SK-N-SH treated with all-trans-retinoic acid at 6 μM for 48 hours (cell line): ENCODE data around the gene CADM1.

Experiments used
- ATAC-seq: fragments of 200-7000 bp; cut with Tn5 transposase; 3 replicates; pipeline ENCODE4 v1.9.1; 2020; ENCODE audit warnings: mild to moderate bottlenecking, moderate library complexity
- ARNTL ChIP-seq: fragments of 450-650 bp; formaldehyde crosslinking; IDR thresholded peaks from 2 replicates; pipeline ENCODE4 v1.5.0; 2020; ENCODE audit warnings: low read depth, mild to moderate bottlenecking, moderate library complexity, borderline replicate concordance
- BACH2 ChIP-seq: fragments of 250-450 bp; sonication (Bioruptor Pico); IDR thresholded peaks from 2 replicates; pipeline ENCODE4 v1.9.0; 2021; ENCODE audit warnings: mild to moderate bottlenecking, borderline replicate concordance
- CREB5 ChIP-seq: fragments of 250-450 bp; sonication (Bioruptor Pico); IDR thresholded peaks from 2 replicates; pipeline ENCODE4 v1.5.1; 2020; ENCODE audit warnings: low read depth, mild to moderate bottlenecking, moderate library complexity
- CSDC2 ChIP-seq: fragments of 250-450 bp; sonication (Bioruptor Pico); IDR thresholded peaks from 2 replicates; pipeline ENCODE4 v1.5.0; 2020; ENCODE audit warnings: mild to moderate bottlenecking, moderate library complexity
- ESRRG ChIP-seq: fragments of 250-450 bp; sonication (Bioruptor Pico); IDR thresholded peaks from 2 replicates; pipeline ENCODE4 v1.6.1; 2021; ENCODE audit warnings: mild to moderate bottlenecking
- ISL1 ChIP-seq: fragments of 250-450 bp; sonication (Bioruptor Pico); IDR thresholded peaks from 2 replicates; pipeline ENCODE4 v2.1.2; 2022; ENCODE audit warnings: mild to moderate bottlenecking, moderate library complexity
- PPARA ChIP-seq: fragments of 250-450 bp; sonication (Bioruptor Pico); IDR thresholded peaks from 2 replicates; pipeline ENCODE4 v1.5.0; 2020; ENCODE audit warnings: mild to moderate bottlenecking, borderline replicate concordance
- RARB ChIP-seq: fragments of 250-450 bp; sonication (Bioruptor Pico); IDR thresholded peaks from 2 replicates; pipeline ENCODE4 v1.8.0; 2021; ENCODE audit warnings: mild to moderate bottlenecking, moderate library complexity
- SNAI2 ChIP-seq: fragments of 250-450 bp; sonication (Bioruptor Pico); IDR thresholded peaks from 2 replicates; pipeline ENCODE4 v1.5.0; 2020; ENCODE audit warnings: mild to moderate bottlenecking, moderate library complexity
- TOX ChIP-seq: fragments of 250-450 bp; sonication (Bioruptor Pico); IDR thresholded peaks from 2 replicates; pipeline ENCODE4 v1.8.0; 2021; ENCODE audit warnings: mild to moderate bottlenecking, moderate library complexity, borderline replicate concordance
- TSHZ2 ChIP-seq: fragments of 250-450 bp; sonication (Bioruptor Pico); IDR thresholded peaks from 2 replicates; pipeline ENCODE4 v1.5.0; 2020; ENCODE audit warnings: mild to moderate bottlenecking, moderate library complexity
- ZC3H10 ChIP-seq: fragments of 250-450 bp; sonication (Bioruptor Pico); IDR thresholded peaks from 2 replicates; pipeline ENCODE4 v1.5.1; 2021; ENCODE audit warnings: mild to moderate bottlenecking, moderate library complexity
- ZFP30 ChIP-seq: fragments of 450-650 bp; formaldehyde crosslinking; IDR thresholded peaks from 2 replicates; pipeline ENCODE4 v1.5.0; 2022; ENCODE audit warnings: mild to moderate bottlenecking, moderate library complexity
- ZNF565 ChIP-seq: fragments of 450-650 bp; formaldehyde crosslinking; conservative IDR thresholded peaks from 2 replicates; pipeline ENCODE4 v1.5.0; 2020; ENCODE audit warnings: low read depth, mild to moderate bottlenecking, moderate library complexity
- ZNF70 ChIP-seq: fragments of 450-650 bp; formaldehyde crosslinking; IDR thresholded peaks from 2 replicates; pipeline ENCODE4 v1.5.0; 2020; ENCODE audit warnings: mild to moderate bottlenecking, moderate library complexity
- ZNF8 ChIP-seq: fragments of 450-650 bp; formaldehyde crosslinking; IDR thresholded peaks from 2 replicates; pipeline ENCODE4 v1.5.0; 2020; ENCODE audit warnings: mild to moderate bottlenecking, moderate library complexity
- TF ChIP-seq, protein P1 (sequence below): fragments of 250-450 bp; sonication (Bioruptor Pico); IDR thresholded peaks from 2 replicates; pipeline ENCODE4 v1.5.1; 2021; ENCODE audit warnings: mild to moderate bottlenecking, moderate library complexity
- TF ChIP-seq, protein P2 (sequence below): fragments of 250-450 bp; sonication (Bioruptor Pico); IDR thresholded peaks from 2 replicates; pipeline ENCODE4 v1.8.0; 2021; ENCODE audit warnings: low read depth, mild to moderate bottlenecking, moderate library complexity, borderline replicate concordance
- TF ChIP-seq, protein P3 (sequence below): fragments of 250-450 bp; sonication (Bioruptor Pico); IDR thresholded peaks from 2 replicates; pipeline ENCODE4 v1.8.0; 2020; ENCODE audit warnings: mild to moderate bottlenecking, moderate library complexity, borderline replicate concordance

CADM1 gene

GRCh38 chr11:115215694-115216617 is 288.3 kb downstream of the CADM1 start:
- no peak for TF ChIP-seq ZNF8
- TF ChIP-seq, protein P1, sequence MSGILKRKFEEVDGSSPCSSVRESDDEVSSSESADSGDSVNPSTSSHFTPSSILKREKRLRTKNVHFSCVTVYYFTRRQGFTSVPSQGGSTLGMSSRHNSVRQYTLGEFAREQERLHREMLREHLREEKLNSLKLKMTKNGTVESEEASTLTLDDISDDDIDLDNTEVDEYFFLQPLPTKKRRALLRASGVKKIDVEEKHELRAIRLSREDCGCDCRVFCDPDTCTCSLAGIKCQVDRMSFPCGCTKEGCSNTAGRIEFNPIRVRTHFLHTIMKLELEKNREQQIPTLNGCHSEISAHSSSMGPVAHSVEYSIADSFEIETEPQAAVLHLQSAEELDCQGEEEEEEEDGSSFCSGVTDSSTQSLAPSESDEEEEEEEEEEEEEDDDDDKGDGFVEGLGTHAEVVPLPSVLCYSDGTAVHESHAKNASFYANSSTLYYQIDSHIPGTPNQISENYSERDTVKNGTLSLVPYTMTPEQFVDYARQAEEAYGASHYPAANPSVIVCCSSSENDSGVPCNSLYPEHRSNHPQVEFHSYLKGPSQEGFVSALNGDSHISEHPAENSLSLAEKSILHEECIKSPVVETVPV (CRISPR knock-in tag), result no peak
- TF ChIP-seq, protein P2, sequence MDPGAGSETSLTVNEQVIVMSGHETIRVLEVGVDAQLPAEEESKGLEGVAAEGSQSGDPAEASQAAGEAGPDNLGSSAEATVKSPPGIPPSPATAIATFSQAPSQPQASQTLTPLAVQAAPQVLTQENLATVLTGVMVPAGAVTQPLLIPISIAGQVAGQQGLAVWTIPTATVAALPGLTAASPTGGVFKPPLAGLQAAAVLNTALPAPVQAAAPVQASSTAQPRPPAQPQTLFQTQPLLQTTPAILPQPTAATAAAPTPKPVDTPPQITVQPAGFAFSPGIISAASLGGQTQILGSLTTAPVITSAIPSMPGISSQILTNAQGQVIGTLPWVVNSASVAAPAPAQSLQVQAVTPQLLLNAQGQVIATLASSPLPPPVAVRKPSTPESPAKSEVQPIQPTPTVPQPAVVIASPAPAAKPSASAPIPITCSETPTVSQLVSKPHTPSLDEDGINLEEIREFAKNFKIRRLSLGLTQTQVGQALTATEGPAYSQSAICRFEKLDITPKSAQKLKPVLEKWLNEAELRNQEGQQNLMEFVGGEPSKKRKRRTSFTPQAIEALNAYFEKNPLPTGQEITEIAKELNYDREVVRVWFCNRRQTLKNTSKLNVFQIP (CRISPR knock-in tag), result no peak
- no peak for TF ChIP-seq PPARA (CRISPR knock-in tag)
- no peak for TF ChIP-seq TSHZ2 (CRISPR knock-in tag)
- TF ChIP-seq ISL1 (CRISPR knock-in tag), result no peak
- no peak for TF ChIP-seq RARB (CRISPR knock-in tag)
- TF ChIP-seq ZFP30 (CRISPR knock-in tag), result no peak
- TF ChIP-seq CREB5 (CRISPR knock-in tag), result no peak
- TF ChIP-seq ZNF565, result no peak
- TF ChIP-seq ARNTL (CRISPR knock-in tag), result no peak
- TF ChIP-seq CSDC2 (CRISPR knock-in tag), result no peak
- TF ChIP-seq ZC3H10 (CRISPR knock-in tag), result no peak
- no peak for TF ChIP-seq SNAI2 (CRISPR knock-in tag)
- TF ChIP-seq ZNF70 (CRISPR knock-in tag), result no peak
- TF ChIP-seq, protein P3, sequence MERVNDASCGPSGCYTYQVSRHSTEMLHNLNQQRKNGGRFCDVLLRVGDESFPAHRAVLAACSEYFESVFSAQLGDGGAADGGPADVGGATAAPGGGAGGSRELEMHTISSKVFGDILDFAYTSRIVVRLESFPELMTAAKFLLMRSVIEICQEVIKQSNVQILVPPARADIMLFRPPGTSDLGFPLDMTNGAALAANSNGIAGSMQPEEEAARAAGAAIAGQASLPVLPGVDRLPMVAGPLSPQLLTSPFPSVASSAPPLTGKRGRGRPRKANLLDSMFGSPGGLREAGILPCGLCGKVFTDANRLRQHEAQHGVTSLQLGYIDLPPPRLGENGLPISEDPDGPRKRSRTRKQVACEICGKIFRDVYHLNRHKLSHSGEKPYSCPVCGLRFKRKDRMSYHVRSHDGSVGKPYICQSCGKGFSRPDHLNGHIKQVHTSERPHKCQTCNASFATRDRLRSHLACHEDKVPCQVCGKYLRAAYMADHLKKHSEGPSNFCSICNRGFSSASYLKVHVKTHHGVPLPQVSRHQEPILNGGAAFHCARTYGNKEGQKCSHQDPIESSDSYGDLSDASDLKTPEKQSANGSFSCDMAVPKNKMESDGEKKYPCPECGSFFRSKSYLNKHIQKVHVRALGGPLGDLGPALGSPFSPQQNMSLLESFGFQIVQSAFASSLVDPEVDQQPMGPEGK (CRISPR knock-in tag), result no peak
- no peak for TF ChIP-seq BACH2 (CRISPR knock-in tag)
- no peak for TF ChIP-seq ESRRG (CRISPR knock-in tag)
- no peak for TF ChIP-seq TOX (CRISPR knock-in tag)
- peak; percentile 20; the same call in 1 of the 3 replicates for ATAC-seq

DNA sequence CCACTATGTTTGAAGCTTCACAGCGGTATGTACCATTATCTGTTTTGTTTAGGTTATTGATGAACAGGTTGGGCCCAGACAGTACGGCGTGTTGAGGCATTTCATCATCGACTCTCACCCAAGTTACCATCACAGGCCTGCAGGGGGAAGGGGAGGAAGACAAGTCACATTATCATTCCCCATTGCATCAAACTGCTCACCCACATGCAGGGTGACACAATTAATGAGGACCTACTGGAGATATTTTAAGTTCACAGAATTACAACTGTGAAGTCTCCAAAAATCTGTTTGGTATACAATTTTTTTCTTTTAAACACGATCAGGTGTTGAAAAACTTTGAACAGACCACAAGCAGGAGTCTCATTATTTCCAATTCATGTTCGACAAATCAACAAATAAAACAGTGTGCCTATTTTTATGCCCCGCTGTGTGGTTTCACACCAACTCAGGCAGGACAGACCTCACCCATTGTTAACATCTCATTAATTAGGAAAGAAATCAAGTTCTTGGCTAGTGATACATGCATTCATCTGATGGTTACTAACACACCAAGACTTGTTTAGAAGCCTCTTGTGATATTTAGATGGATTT is 289.5 kb downstream of the CADM1 start:
- no peak for TF ChIP-seq ISL1 (CRISPR knock-in tag)
- no peak for ATAC-seq

- ATAC-seq, result no peak
- TF ChIP-seq ZNF70 (CRISPR knock-in tag), result no peak
- TF ChIP-seq, protein P2 (CRISPR knock-in tag), result no peak
- TF ChIP-seq, protein P3 (CRISPR knock-in tag), result no peak
- TF ChIP-seq ZNF8, result no peak
Measured at GRCh38 chr11:115213007-115213406, 291.2 kb downstream of the CADM1 start.
